RPMI7951 (cell line): Measurements from ENCODE around the gene INMT. TPM values are rescaled to one million over a fixed set of nuclear protein-coding genes. Genes with fewer than 3 reads are reported as not detected.
"Not testable (repeated sequence)": the region's sequence is repeated elsewhere in the genome, so short reads cannot be mapped to it uniquely, and the experiment has no call there.

Experiments used
- DNase-seq: peaks from one replicate; pipeline ENCODE4 v3.0.0-alpha.2; 2012; ENCODE audit warnings: low read depth
- total RNA-seq: library from RNA; depleted of rRNA; stranded (reverse); fragments of >200 nt; shearing (Covaris generic); gene quantifications from 2 replicates; pipeline ENCODE4 v1.2.3, GENCODE V29; 2014; rRNA removed

INMT gene
- total RNA-seq, result 79.9 and 94.1 TPM in 2 replicates

DNA sequence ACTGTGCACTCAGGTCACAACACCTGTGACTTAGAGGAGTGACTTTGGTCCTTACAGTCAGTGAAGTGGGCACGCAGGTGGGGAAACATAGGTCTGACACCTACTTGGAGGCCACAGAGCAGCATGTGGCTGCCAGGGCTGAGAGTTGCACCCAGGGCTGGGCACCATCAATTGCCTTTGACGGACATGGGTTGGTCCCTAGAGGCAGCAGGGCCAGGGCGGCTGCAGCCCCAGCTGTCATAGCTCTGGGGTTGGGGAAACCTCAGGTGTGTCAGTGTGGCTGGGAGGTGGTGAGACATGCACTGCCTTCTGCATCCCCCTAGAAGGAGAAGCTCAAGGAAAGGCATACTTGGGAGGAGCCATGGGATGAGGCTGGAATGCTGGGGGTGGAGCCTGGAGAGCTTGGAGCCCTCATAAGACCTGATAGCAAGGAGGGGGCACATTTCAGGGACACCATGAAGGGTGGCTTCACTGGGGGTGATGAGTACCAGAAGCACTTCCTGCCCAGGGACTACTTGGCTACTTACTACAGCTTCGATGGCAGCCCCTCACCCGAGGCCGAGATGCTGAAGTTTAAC, at the start of gene INMT:
TSS of gene INMT (plus strand) at position 440 of the 578 bp plus-strand sequence. CDS start at position 456, 16 bp downstream.
- peak; percentile 76 for DNase-seq

DNA sequence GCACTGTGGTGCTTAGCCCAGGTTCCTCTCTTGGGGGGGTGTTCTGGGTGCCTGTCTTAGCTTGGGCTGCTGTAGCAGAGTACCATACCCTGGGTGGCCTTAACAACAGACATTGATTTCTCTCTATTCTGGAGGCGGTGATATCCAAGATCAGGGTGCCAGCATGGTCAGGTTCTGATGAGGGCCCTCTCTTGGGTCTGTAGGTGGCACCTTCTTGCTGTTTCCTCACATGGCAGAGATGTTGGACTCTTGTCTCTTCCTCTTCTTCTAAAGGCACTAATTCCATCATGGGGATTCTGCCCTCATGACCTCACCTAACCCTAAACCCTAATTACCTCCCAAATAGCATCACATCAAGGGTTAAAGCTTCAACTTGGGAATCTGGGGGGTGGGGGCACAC, 49.7 kb upstream of the INMT start:
- DNase-seq, result no peak

GRCh38 chr7:30703756-30704155, 48.2 kb upstream of the INMT start:
- no peak for DNase-seq

DNA sequence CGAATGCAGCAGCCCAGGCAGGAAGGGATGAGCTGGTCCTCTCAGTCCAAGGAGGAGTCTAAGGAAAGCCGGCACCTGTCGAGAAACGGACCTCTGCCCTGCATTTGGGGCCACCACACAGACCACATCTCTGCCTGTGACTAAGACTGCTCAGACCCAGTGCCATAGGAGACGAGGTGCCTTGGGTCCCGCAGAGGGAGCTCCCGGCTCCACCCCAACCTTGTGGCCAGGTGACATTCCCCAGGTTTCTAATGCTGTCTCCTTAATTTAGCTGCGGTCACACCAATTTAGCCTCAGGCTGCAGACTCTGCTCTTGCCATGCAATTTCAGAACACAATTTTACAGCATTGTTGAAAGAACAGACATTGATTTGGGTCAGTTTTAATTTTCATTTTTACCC, 46.9 kb upstream of the INMT start:
- no peak for DNase-seq

DNA sequence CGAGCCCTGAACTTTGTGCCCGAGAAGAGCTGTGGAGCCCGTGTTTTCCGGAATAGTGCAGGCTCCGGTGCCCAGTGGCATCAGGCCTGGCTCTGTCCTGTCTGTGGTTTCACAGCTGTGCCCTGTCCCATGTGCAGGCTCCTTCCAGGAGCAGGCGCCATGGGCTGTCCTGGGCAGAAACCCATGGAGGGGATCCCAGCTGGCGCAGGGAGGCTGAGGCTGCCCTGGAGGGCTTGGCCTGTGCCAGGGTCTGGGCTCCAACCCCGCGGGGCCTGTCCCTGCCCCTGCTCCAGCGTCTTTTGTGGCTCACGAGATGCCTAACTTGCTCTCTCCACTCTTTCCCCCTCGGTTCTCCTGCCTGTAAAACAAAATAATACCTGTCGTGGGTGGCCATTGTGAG, 46.3 kb upstream of the INMT start:
- no peak for DNase-seq

DNA sequence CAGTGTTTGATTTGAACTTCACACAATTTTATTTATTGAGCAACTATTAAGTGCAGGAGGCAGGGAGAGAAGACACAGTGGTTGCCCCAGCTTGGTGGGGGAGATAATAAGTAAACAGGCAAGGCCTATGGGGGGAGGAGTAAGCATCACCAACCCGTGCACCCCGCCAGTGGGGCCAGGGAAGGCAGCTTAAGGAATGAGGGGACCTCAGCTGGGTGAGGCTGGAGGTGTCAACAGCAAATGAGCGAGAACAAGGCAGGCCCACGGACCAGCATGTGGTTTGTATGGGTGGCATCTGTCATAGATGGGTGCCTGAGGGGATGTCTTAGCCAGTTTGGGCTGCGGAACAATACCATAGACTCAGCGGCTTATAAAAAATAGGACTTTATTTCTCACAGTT, 45.6 kb upstream of the INMT start:
- DNase-seq, result no peak

DNA sequence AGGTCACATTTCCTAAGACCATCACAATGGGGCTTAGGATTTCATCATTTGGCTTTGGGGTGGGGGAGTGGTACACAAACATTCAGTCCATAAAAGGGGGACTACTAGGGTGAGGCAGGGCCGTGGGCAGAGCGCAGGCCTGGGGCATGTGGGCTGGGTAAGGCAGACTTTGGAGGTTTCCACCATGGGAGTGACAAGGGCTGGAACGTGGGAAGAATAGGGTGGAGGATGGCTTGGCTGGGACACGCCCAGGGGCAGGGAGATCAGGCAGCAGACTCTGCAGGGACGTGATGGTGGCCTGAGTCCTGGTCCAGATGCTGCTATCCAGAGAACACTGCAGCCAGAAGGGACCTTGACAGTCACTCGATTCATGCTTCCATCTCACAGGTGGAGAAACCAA, 45.0 kb upstream of the INMT start:
- no peak for DNase-seq

- DNase-seq, result no peak
These were observed 44.3 kb upstream of the INMT start for GRCh38 chr7:30707391-30708357.

- DNase-seq, result no peak
These were observed 43.5 kb upstream of the INMT start for GRCh38 chr7:30708412-30708811.

GRCh38 chr7:30708983-30709382, 43.0 kb upstream of the INMT start:
- DNase-seq, result no peak

GRCh38 chr7:30709549-30709948, 42.4 kb upstream of the INMT start:
- DNase-seq, result no peak

DNA sequence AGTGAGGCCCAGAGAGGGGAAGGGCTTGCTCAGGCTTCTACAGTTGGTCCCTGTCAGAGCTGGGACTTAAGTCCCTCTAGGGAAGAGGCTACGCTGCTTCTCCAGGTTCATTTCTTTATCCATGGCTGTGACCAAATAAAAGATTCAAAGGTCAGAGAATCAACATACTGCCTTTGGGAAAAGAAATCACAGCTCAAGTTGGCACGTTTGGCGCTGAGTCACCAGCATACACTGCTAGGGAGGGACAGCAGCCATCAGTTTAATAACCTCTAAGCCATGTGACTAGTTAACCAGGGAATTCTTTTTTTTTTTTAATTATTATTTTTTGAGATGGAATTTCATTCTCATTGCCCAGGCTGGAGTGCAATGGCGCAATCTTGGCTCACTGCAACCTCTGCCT, 41.3 kb upstream of the INMT start:
- peak; percentile 24 for DNase-seq

DNA sequence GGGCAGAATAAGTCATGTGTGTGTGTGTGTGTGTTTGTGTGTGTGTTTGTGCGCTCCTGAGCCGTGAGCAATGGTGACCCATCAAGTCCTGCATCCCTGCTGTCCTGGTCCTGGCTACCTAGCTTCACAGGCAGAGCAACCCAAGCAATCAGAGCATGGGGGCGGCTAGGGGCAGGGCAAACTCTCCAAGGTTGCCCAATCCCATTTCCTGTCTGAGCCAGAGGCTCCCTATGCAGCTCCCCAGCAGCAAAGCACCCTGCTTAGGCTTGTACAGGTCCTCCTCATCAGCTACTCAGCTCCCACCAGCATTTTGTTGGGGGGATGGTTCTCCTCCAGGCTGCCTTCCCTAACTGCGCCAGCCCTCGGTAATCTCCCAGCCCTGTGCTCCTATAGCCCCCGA, 38.5 kb upstream of the INMT start:
- no peak for DNase-seq

DNA sequence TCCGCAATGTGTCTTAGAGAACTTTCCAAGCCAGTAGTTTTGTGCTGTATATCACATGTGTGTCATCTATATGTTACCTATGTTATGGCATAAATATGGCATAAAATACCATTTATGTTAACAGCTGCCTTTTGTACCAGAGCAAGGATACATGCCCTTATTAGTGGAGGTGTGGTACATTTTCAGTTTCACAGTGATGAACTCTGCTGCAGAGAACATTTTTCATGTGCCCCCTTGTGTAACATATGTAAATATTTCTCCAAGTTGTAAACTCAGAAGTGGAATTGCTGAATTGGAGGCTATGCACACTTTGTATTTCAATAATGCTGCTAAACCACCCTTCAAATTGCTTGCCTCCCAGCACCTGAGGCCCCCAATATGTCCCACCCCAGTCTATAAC, 37.8 kb upstream of the INMT start:
- no peak for DNase-seq

GRCh38 chr7:30717181-30717580, 34.8 kb upstream of the INMT start:
- DNase-seq, result peak; percentile 61

- not testable (repeated sequence) for DNase-seq
These were observed 32.5 kb upstream of the INMT start for GRCh38 chr7:30719434-30719833.

DNA sequence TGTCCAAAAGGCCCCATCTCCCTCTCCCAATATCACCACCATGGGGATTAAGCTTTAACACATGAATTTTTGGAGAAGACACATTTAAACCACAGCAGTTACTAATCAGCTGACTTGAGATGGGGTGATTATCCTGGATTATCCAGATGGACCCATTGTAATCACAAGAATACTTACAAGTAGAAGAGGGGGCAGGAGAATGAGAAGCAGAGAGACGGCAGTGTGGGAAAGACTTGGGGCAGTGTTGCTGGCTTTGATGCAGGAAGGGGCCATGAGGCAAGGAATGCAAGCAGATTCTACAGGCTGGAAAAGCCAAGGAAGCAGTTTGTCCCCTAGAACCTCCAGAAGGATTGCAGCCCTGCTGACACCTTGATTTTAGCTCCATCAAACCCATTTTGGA, 30.7 kb upstream of the INMT start:
- no peak for DNase-seq

- no peak for DNase-seq
These were observed 29.7 kb upstream of the INMT start for GRCh38 chr7:30722187-30722586.

- DNase-seq, result no peak
These were observed 29.3 kb upstream of the INMT start for GRCh38 chr7:30722671-30723070.

GRCh38 chr7:30723776-30724175, 28.2 kb upstream of the INMT start:
- DNase-seq, result no peak

DNA sequence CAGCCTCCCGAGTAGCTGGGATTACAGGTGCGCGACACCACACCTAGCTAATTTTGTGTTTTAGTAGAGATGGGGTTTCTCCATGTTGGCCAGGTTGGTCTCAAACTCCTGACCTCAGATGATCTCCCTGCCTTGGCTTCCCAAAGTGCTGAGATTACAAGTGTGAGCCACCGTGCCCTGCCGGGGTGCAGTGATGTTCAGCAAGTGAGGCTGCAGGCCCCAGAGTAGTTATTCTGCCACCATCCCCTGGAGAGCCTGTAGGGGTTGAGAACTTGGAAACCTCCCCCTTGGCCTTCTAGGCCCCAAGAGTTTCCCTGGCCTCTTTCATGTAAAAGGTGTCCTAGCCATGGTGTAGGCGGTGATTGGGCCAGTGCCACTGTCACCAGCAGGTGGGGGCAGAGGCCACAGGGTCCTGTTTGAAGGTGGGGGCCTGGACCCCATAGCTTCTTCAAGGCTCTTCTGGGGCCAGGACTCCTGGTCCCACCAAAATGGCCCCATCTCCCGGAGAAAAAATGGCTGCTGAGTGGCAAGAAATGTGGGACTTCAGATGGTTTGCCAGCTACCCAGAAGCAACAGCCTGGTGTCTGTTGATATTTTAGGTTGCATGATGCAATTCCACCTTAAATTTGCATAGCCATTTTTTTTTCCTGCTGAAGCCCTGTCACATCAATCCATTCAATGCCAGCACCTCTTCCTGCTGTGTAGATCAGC, 25.5 kb upstream of the INMT start:
- no peak for DNase-seq
